Karpas-422 (cell line): ENCODE data around the gene POLN. TPM values are rescaled to one million over a fixed set of nuclear protein-coding genes. Genes with fewer than 3 reads are reported as not detected.

Source experiments
- DNase-seq: peaks from one replicate; pipeline ENCODE4 v3.0.0-alpha.2; 2015
- H2AFZ ChIP-seq: fragments of 200-600 bp; sonication (generic); 2 replicates; pipeline ENCODE4 v1.6.1; 2014; ENCODE audit warnings: antibody characterized with exemption, low read length, mixed read lengths
- H3K27ac ChIP-seq: fragments of 200-600 bp; sonication (generic); 2 replicates; pipeline ENCODE4 v1.5.1; 2014; ENCODE audit warnings: mild to moderate bottlenecking, low read length, moderate library complexity
- H3K27me3 ChIP-seq: fragments of 200-600 bp; sonication (generic); 2 replicates; pipeline ENCODE4 v1.6.1; 2014; ENCODE audit warnings: low read length, mixed read lengths
- H3K36me3 ChIP-seq: fragments of 200-600 bp; sonication (generic); 2 replicates; pipeline ENCODE4 v1.6.1; 2014; ENCODE audit warnings: low read length, mixed read lengths; ENCODE audit not compliant: insufficient read depth
- H3K4me1 ChIP-seq: fragments of 200-600 bp; sonication (generic); 2 replicates; pipeline ENCODE4 v1.6.1; 2014; ENCODE audit warnings: mild to moderate bottlenecking, low read length, mixed read lengths
- H3K4me2 ChIP-seq: fragments of 200-600 bp; sonication (generic); 2 replicates; pipeline ENCODE4 v1.6.1; 2014; ENCODE audit warnings: low read length, low read depth, mild to moderate bottlenecking; ENCODE audit not compliant: poor library complexity, severe bottlenecking
- H3K4me3 ChIP-seq: fragments of 200-600 bp; sonication (generic); 2 replicates; pipeline ENCODE4 v1.5.1; 2014; ENCODE audit warnings: mild to moderate bottlenecking, antibody characterized with exemption, low read length, mixed read lengths
- H3K79me2 ChIP-seq: fragments of 200-600 bp; sonication (generic); 2 replicates; pipeline ENCODE4 v1.6.1; 2014; ENCODE audit warnings: mild to moderate bottlenecking, low read length, mixed read lengths
- H3K9ac ChIP-seq: fragments of 200-600 bp; sonication (generic); 2 replicates; pipeline ENCODE4 v1.6.0; 2014; ENCODE audit warnings: low read length
- H3K9me2 ChIP-seq: fragments of 200-600 bp; sonication (generic), shearing (Covaris generic); replicated peaks from 2 replicates; pipeline ENCODE4 v1.6.0; 2014; ENCODE audit warnings: mild to moderate bottlenecking, low read length, moderate library complexity; ENCODE audit not compliant: insufficient read depth
- H3K9me3 ChIP-seq: fragments of 300-700, 200-600 bp; sonication (generic); 2 replicates; pipeline ENCODE4 v1.6.1; 2014; ENCODE audit warnings: low read length, mixed read lengths
- H4K20me1 ChIP-seq: fragments of 200-600 bp; sonication (generic); 2 replicates; pipeline ENCODE4 v1.6.1; 2014; ENCODE audit warnings: mild to moderate bottlenecking, antibody characterized with exemption, low read length, low read depth; ENCODE audit not compliant: insufficient read depth
- total RNA-seq: library from RNA; depleted of rRNA; stranded (reverse); fragments of >200 nt; shearing (Covaris generic); gene quantifications from 2 replicates; pipeline ENCODE4 v1.2.3, GENCODE V29; 2014; ENCODE audit warnings: low replicate concordance

The POLN gene
- total RNA-seq, 1 experiment from 2014 or later, result 4.3 TPM

- H3K9me3 ChIP-seq, result peaks cover 11% of the 10 kb centered on the region
- H3K36me3 ChIP-seq, result no peaks in the 10 kb centered on the region
- H3K4me1 ChIP-seq, result no peaks in the 10 kb centered on the region
- H3K9me2 ChIP-seq, result no peaks in the 10 kb centered on the region
- no peaks in the 10 kb centered on the region for H3K27me3 ChIP-seq
- H3K9ac ChIP-seq, result no peak overlapping the region
- H3K27ac ChIP-seq, result no peak overlapping the region
- no peaks in the 10 kb centered on the region for H4K20me1 ChIP-seq
- no peaks in the 10 kb centered on the region for H3K79me2 ChIP-seq
- no peak for DNase-seq
- no peak overlapping the region for H2AFZ ChIP-seq
- H3K4me2 ChIP-seq, result no peak overlapping the region
- no peak overlapping the region for H3K4me3 ChIP-seq
Measured at GRCh38 chr4:2127609-2128332, 114.2 kb downstream of the POLN start.

- Histone ChIP-seq H3K4me1 (no peaks in the 10 kb centered on the region), H3K4me3 (no peak overlapping the region), H3K9ac (no peak overlapping the region), H3K9me3 (no peaks in the 10 kb centered on the region), H3K27me3 (no peaks in the 10 kb centered on the region), H3K4me2 (no peak overlapping the region), H4K20me1 (no peaks in the 10 kb centered on the region), H3K79me2 (no peaks in the 10 kb centered on the region), H3K9me2 (no peaks in the 10 kb centered on the region), H2AFZ (no peak overlapping the region), H3K27ac (no peak overlapping the region), H3K36me3 (no peaks in the 10 kb centered on the region)
- DNase-seq, result no peak
Measured at GRCh38 chr4:2126309-2127043, 115.4 kb downstream of the POLN start.

- no peaks in the 10 kb centered on the region for H3K9me3 ChIP-seq
- no peak overlapping the region for H2AFZ ChIP-seq
- no peak overlapping the region for H3K27ac ChIP-seq
- no peaks in the 10 kb centered on the region for H3K27me3 ChIP-seq
- H3K79me2 ChIP-seq, result no peaks in the 10 kb centered on the region
- DNase-seq, result no peak
- H3K4me1 ChIP-seq, result no peaks in the 10 kb centered on the region
- no peak overlapping the region for H3K4me2 ChIP-seq
- no peaks in the 10 kb centered on the region for H3K9me2 ChIP-seq
- H4K20me1 ChIP-seq, result no peaks in the 10 kb centered on the region
- H3K36me3 ChIP-seq, result no peaks in the 10 kb centered on the region
- no peak overlapping the region for H3K9ac ChIP-seq
- no peak overlapping the region for H3K4me3 ChIP-seq
Measured at GRCh38 chr4:2125831-2126230, 116.1 kb downstream of the POLN start.

GRCh38 chr4:2125023-2125422 lies 116.9 kb downstream of the POLN start:
- H3K4me2 ChIP-seq, result no peak overlapping the region

GRCh38 chr4:2116687-2117400 lies 125.1 kb downstream of the POLN start:
- DNase-seq, result no peak
- Histone ChIP-seq H3K27me3 (no peaks in the 10 kb centered on the region), H3K9me2 (no peaks in the 10 kb centered on the region), H3K27ac (no peak overlapping the region), H3K4me3 (no peak overlapping the region), H3K79me2 (no peaks in the 10 kb centered on the region), H3K9ac (no peak overlapping the region), H3K36me3 (no peaks in the 10 kb centered on the region), H3K9me3 (no peaks in the 10 kb centered on the region), H3K4me2 (no peak overlapping the region), H4K20me1 (no peaks in the 10 kb centered on the region), H3K4me1 (no peaks in the 10 kb centered on the region), H2AFZ (no peak overlapping the region)

More at GRCh38 chr4:2125023-2125422, 116.9 kb downstream of the POLN start:
- H3K9ac ChIP-seq, result no peak overlapping the region
- H3K79me2 ChIP-seq, result no peaks in the 10 kb centered on the region
- no peaks in the 10 kb centered on the region for H3K36me3 ChIP-seq
- no peaks in the 10 kb centered on the region for H3K9me3 ChIP-seq
- DNase-seq, result no peak
- H3K27me3 ChIP-seq, result no peaks in the 10 kb centered on the region
- no peak overlapping the region for H3K4me3 ChIP-seq
- H4K20me1 ChIP-seq, result no peaks in the 10 kb centered on the region
- H3K4me1 ChIP-seq, result no peaks in the 10 kb centered on the region
- H2AFZ ChIP-seq, result no peak overlapping the region
- H3K9me2 ChIP-seq, result no peaks in the 10 kb centered on the region
- no peak overlapping the region for H3K27ac ChIP-seq

- Histone ChIP-seq H3K36me3 (no peaks in the 10 kb centered on the region), H2AFZ (no peak overlapping the region), H3K9me3 (peaks cover 13% of the 10 kb centered on the region), H3K27ac (no peak overlapping the region), H3K4me1 (no peaks in the 10 kb centered on the region), H4K20me1 (no peaks in the 10 kb centered on the region), H3K79me2 (no peaks in the 10 kb centered on the region), H3K9me2 (no peaks in the 10 kb centered on the region), H3K9ac (no peak overlapping the region), H3K4me2 (no peak overlapping the region), H3K27me3 (no peaks in the 10 kb centered on the region), H3K4me3 (no peak overlapping the region)
- no peak for DNase-seq
Measured at GRCh38 chr4:2105559-2105958, 136.4 kb downstream of the POLN start.

GRCh38 chr4:2104556-2105345 lies 137.2 kb downstream of the POLN start:
- no peaks in the 10 kb centered on the region for H4K20me1 ChIP-seq
- H3K27me3 ChIP-seq, result no peaks in the 10 kb centered on the region
- H3K4me3 ChIP-seq, result no peak overlapping the region
- no peak overlapping the region for H3K27ac ChIP-seq
- H2AFZ ChIP-seq, result no peak overlapping the region
- H3K9me3 ChIP-seq, result peaks cover 13% of the 10 kb centered on the region
- no peak overlapping the region for H3K9ac ChIP-seq
- no peaks in the 10 kb centered on the region for H3K79me2 ChIP-seq
- H3K4me2 ChIP-seq, result no peak overlapping the region
- no peaks in the 10 kb centered on the region for H3K9me2 ChIP-seq
- H3K4me1 ChIP-seq, result no peaks in the 10 kb centered on the region
- no peak for DNase-seq
- H3K36me3 ChIP-seq, result no peaks in the 10 kb centered on the region
